GM23338 (cell line): Measurements from ENCODE around the gene PGGHG.

Source experiments
- EZH2 ChIP-seq: fragments of 200-600 bp; sonication (generic); IDR thresholded peaks from one replicate; pipeline ENCODE4 v1.8.0; 2017; ENCODE audit warnings: antibody characterized with exemption, mild to moderate bottlenecking, low read depth; ENCODE audit not compliant: unreplicated experiment
- EZH2phosphoT487 ChIP-seq: fragments of 200-600 bp; sonication (generic); IDR thresholded peaks from one replicate; pipeline ENCODE4 v1.8.1; 2018; ENCODE audit warnings: antibody characterized with exemption; ENCODE audit not compliant: unreplicated experiment
- POLR2AphosphoS5 ChIP-seq: IDR thresholded peaks from 2 replicates; pipeline ENCODE4 v1.6.1; 2016; ENCODE audit warnings: antibody characterized with exemption, low read depth
- ZNF114 ChIP-seq: fragments of 250-450 bp; sonication (Bioruptor Pico); IDR thresholded peaks from 2 replicates; pipeline ENCODE4 v1.5.0; 2020; ENCODE audit warnings: mild to moderate bottlenecking, moderate library complexity
- ZNF331 ChIP-seq: fragments of 250-450 bp; sonication (Bioruptor Pico); IDR thresholded peaks from 2 replicates; pipeline ENCODE4 v1.5.0; 2020; ENCODE audit warnings: low read depth, mild to moderate bottlenecking, moderate library complexity
- TF ChIP-seq, protein P1 (sequence below), 2 experiments: fragments of 200-600 bp in 1 of 2; sonication (generic) in 1 of 2; conservative IDR thresholded peaks; 2 replicates each; pipeline versions ENCODE4 v1.5.1 to v1.6.1; 2016 to 2017; ENCODE audit warnings: antibody characterized with exemption in 2 of 2, low read depth in 2 of 2, mild to moderate bottlenecking in 2 of 2, moderate library complexity in 1 of 2
- TF ChIP-seq, protein P2 (sequence below): IDR thresholded peaks from one replicate; pipeline ENCODE4 v1.6.1; 2018; ENCODE audit warnings: antibody characterized with exemption; ENCODE audit not compliant: unreplicated experiment
- TF ChIP-seq, protein P3 (sequence below): IDR thresholded peaks from 2 replicates; pipeline ENCODE4 v1.6.1; 2016; ENCODE audit warnings: antibody characterized with exemption

DNA sequence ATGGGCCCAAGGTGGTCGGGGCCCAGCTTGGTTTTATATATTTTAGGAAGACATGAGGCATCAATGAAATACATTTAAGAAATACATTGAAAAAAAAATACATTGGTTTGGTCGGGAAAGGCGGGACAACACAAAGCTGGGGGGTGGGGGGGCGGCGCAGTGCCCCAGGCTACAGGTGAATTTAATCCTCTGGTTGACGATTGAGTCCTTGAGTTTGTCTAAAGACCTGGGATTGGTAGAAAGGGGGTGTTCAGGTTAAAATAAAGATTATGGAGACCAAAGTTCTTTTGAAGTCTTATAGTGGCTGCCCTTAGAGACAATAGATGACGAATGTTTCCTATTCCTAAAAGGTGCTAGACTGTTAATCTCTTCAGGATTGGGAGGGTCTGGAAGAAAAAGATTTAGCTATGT, 28.0 kb downstream of the PGGHG start:
- TF ChIP-seq, protein P1, sequence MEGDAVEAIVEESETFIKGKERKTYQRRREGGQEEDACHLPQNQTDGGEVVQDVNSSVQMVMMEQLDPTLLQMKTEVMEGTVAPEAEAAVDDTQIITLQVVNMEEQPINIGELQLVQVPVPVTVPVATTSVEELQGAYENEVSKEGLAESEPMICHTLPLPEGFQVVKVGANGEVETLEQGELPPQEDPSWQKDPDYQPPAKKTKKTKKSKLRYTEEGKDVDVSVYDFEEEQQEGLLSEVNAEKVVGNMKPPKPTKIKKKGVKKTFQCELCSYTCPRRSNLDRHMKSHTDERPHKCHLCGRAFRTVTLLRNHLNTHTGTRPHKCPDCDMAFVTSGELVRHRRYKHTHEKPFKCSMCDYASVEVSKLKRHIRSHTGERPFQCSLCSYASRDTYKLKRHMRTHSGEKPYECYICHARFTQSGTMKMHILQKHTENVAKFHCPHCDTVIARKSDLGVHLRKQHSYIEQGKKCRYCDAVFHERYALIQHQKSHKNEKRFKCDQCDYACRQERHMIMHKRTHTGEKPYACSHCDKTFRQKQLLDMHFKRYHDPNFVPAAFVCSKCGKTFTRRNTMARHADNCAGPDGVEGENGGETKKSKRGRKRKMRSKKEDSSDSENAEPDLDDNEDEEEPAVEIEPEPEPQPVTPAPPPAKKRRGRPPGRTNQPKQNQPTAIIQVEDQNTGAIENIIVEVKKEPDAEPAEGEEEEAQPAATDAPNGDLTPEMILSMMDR (conservative IDR thresholded peaks at IDR 0.05; ENCODE audit: low read depth in 2 of 2), result no peak
- TF ChIP-seq EZH2 (no peak), POLR2AphosphoS5 (no peak), EZH2phosphoT487 (no peak), ZNF331 (CRISPR knock-in tag) (no peak), ZNF114 (CRISPR knock-in tag) (no peak)
- TF ChIP-seq, protein P2, sequence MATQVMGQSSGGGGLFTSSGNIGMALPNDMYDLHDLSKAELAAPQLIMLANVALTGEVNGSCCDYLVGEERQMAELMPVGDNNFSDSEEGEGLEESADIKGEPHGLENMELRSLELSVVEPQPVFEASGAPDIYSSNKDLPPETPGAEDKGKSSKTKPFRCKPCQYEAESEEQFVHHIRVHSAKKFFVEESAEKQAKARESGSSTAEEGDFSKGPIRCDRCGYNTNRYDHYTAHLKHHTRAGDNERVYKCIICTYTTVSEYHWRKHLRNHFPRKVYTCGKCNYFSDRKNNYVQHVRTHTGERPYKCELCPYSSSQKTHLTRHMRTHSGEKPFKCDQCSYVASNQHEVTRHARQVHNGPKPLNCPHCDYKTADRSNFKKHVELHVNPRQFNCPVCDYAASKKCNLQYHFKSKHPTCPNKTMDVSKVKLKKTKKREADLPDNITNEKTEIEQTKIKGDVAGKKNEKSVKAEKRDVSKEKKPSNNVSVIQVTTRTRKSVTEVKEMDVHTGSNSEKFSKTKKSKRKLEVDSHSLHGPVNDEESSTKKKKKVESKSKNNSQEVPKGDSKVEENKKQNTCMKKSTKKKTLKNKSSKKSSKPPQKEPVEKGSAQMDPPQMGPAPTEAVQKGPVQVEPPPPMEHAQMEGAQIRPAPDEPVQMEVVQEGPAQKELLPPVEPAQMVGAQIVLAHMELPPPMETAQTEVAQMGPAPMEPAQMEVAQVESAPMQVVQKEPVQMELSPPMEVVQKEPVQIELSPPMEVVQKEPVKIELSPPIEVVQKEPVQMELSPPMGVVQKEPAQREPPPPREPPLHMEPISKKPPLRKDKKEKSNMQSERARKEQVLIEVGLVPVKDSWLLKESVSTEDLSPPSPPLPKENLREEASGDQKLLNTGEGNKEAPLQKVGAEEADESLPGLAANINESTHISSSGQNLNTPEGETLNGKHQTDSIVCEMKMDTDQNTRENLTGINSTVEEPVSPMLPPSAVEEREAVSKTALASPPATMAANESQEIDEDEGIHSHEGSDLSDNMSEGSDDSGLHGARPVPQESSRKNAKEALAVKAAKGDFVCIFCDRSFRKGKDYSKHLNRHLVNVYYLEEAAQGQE, result no peak
- TF ChIP-seq, protein P3, sequence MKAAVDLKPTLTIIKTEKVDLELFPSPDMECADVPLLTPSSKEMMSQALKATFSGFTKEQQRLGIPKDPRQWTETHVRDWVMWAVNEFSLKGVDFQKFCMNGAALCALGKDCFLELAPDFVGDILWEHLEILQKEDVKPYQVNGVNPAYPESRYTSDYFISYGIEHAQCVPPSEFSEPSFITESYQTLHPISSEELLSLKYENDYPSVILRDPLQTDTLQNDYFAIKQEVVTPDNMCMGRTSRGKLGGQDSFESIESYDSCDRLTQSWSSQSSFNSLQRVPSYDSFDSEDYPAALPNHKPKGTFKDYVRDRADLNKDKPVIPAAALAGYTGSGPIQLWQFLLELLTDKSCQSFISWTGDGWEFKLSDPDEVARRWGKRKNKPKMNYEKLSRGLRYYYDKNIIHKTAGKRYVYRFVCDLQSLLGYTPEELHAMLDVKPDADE, result no peak
